GM12864 (cell line): ENCODE results near the gene LONP2.

Experiments used
- DNase-seq: peaks from one replicate; pipeline ENCODE4 v3.0.0-alpha.2; 2011; ENCODE audit warnings: low read depth
- H3K4me3 ChIP-seq: 2 replicates; pipeline ENCODE4 v1.5.1; 2011; ENCODE audit warnings: mild to moderate bottlenecking, low read depth, low read length, control low read depth
- TF ChIP-seq, protein P1 (sequence below): IDR thresholded peaks from 2 replicates; pipeline ENCODE4 v1.5.1; 2011; ENCODE audit warnings: low read depth, mild to moderate bottlenecking, moderate library complexity, low read length, control low read depth, inconsistent platforms; ENCODE audit errors: missing control alignments

Gene LONP2

GRCh38 chr16:48284772-48285409 lies 40.8 kb downstream of the LONP2 start:
- no peak for DNase-seq
- no peak overlapping the region for H3K4me3 ChIP-seq
- TF ChIP-seq, protein P1, sequence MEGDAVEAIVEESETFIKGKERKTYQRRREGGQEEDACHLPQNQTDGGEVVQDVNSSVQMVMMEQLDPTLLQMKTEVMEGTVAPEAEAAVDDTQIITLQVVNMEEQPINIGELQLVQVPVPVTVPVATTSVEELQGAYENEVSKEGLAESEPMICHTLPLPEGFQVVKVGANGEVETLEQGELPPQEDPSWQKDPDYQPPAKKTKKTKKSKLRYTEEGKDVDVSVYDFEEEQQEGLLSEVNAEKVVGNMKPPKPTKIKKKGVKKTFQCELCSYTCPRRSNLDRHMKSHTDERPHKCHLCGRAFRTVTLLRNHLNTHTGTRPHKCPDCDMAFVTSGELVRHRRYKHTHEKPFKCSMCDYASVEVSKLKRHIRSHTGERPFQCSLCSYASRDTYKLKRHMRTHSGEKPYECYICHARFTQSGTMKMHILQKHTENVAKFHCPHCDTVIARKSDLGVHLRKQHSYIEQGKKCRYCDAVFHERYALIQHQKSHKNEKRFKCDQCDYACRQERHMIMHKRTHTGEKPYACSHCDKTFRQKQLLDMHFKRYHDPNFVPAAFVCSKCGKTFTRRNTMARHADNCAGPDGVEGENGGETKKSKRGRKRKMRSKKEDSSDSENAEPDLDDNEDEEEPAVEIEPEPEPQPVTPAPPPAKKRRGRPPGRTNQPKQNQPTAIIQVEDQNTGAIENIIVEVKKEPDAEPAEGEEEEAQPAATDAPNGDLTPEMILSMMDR: no peak

DNA sequence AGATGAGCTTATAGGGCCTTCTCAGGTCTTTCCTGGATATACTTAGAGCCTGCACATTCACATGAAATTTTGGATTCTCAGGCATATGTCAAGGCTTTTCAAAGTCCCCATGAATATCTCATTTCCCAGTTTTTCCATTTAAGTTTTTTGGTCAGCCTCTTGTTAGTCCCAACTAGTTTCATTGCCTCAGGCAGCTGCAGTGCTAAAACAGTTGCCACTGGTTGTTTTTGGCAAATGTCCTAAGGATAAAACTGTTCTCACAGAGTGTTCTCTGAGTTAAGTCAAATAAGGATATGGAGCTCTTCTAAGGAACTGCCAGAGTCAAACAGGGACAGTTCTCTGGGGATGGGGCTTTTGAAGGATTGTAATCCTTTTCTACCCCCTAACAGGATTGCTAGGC lies 43.1 kb downstream of the LONP2 start:
- TF ChIP-seq, protein P1: no peak
- no peak overlapping the region for H3K4me3 ChIP-seq
- no peak for DNase-seq

DNA sequence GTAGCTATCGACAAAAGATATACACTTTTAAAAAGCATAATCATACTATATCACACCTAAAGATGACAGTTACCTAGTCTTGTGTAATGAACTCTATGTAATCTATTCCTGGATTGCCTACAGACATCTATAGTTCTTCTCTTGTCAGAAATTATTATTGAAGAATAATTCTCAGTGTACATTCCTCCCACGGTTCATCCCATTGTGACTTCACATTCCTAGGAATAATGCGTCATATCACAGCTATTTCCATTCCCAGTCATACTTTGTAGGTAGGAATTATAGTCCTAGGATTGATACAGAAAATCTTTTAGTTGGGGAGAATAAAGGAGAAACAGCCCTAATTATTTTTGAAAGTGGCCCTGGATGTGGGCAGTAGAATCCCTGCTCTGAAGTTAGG lies 47.2 kb downstream of the LONP2 start:
- DNase-seq: no peak
- TF ChIP-seq, protein P1: no peak
- H3K4me3 ChIP-seq: no peak overlapping the region

DNA sequence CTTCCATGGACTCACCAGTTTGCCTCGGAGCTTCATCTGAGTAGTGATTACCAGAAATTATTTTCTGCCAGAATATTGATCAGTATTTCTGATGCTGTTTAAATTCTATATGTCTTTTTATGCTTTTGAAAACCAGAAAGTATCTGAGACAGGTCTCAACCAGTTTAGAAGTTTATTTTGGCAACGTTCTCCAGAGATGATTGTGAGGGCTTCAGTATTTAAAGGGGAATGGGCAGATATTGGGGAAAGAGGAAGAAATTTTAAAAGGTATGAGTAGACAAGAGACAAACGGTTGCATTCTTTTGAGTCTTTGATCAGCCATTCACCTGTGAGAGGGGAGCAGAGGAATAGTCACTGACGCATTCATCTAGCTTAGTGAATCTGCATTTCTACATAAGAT lies 47.7 kb downstream of the LONP2 start:
- H3K4me3 ChIP-seq: no peak overlapping the region
- DNase-seq: no peak
- TF ChIP-seq, protein P1: no peak

- TF ChIP-seq, protein P1: no peak
- H3K4me3 ChIP-seq: no peak overlapping the region
- no peak for DNase-seq
These were observed 48.4 kb downstream of the LONP2 start for GRCh38 chr16:48292452-48292851.

GRCh38 chr16:48294724-48295123 lies 50.6 kb downstream of the LONP2 start:
- TF ChIP-seq, protein P1: no peak
- no peak for DNase-seq
- no peak overlapping the region for H3K4me3 ChIP-seq

GRCh38 chr16:48295488-48296281 lies 51.6 kb downstream of the LONP2 start:
- TF ChIP-seq, protein P1: no peak
- H3K4me3 ChIP-seq: no peak overlapping the region
- DNase-seq: no peak
